HEK293 (cell line): ENCODE measurements around the gene TRIM75.

Experiments used
- CTCF ChIA-PET: fragments of 350-600 bp; formaldehyde crosslinking; extraction: SDS; loops from one replicate; lab custom pipeline; 2021; ENCODE audit warnings: antibody characterized with exemption; lab: Yijun Ruan, JAX
- POLR2A ChIA-PET: fragments of 300-600 bp; formaldehyde crosslinking; extraction: SDS; loops from one replicate; lab custom pipeline; 2020; ENCODE audit warnings: antibody characterized with exemption, inconsistent platforms; lab: Yijun Ruan, JAX
- H3K27ac ChIP-seq: fragments of 200-500 bp; sonication (Bioruptor generic); 2 replicates; pipeline ENCODE4 v1.5.1; 2014; ENCODE audit warnings: low read depth, low read length, control low read depth, inconsistent platforms; ENCODE audit errors: extremely low read depth
- H3K36me3 ChIP-seq, 2 experiments: fragments of 200-500 bp in 1 of 2; sonication (Bioruptor generic) in 1 of 2; 1 replicate in 1 of 2; 2 replicates in 1 of 2; pipeline ENCODE4 v1.5.1; 2014 to 2017; ENCODE audit warnings: inconsistent platforms in 2 of 2, low read length in 2 of 2; ENCODE audit not compliant: control insufficient read depth in 2 of 2, insufficient read depth in 1 of 2
- H3K4me1 ChIP-seq: fragments of 200-500 bp; sonication (Bioruptor generic); 2 replicates; pipeline ENCODE4 v1.5.1; 2014; ENCODE audit warnings: mild to moderate bottlenecking, low read length, inconsistent platforms; ENCODE audit not compliant: control insufficient read depth, insufficient read depth
- H3K4me3 ChIP-seq: 2 replicates; pipeline ENCODE4 v1.5.1; 2011; ENCODE audit warnings: low read depth, mild to moderate bottlenecking, control low read depth, low read length, moderate library complexity
- H3K9me3 ChIP-seq: fragments of 200-500 bp; sonication (Bioruptor generic); 2 replicates; pipeline ENCODE4 v1.5.1; 2014; ENCODE audit warnings: low read depth, low read length, inconsistent platforms; ENCODE audit not compliant: control insufficient read depth, insufficient read depth
- AEBP2 ChIP-seq: fragments of 450-650 bp; formaldehyde crosslinking; IDR thresholded peaks from 2 replicates; pipeline ENCODE4 v1.5.1; 2016; ENCODE audit warnings: missing biosample characterization, missing genetic modification characterization, borderline replicate concordance
- ELK4 ChIP-seq: IDR thresholded peaks from 2 replicates; pipeline ENCODE4 v1.6.1; 2011; ENCODE audit warnings: mild to moderate bottlenecking, low read depth, low read length, borderline replicate concordance
- INSM2 ChIP-seq: fragments of 450-650 bp; formaldehyde crosslinking; IDR thresholded peaks from 2 replicates; pipeline ENCODE4 v1.5.1; 2016; ENCODE audit warnings: missing biosample characterization, missing genetic modification characterization
- MEIS1 ChIP-seq: sonication (generic); formaldehyde crosslinking; IDR thresholded peaks from 2 replicates; pipeline ENCODE4 v1.8.1; 2022; ENCODE audit warnings: missing genetic modification reagents, mild to moderate bottlenecking, borderline replicate concordance
- OSR2 ChIP-seq: fragments of 450-650 bp; formaldehyde crosslinking; IDR thresholded peaks from 2 replicates; pipeline ENCODE4 v1.5.1; 2016; ENCODE audit warnings: missing biosample characterization, missing genetic modification characterization
- SP3 ChIP-seq: fragments of 450-650 bp; formaldehyde crosslinking; IDR thresholded peaks from 2 replicates; pipeline ENCODE4 v1.5.1; 2016; ENCODE audit warnings: missing biosample characterization, missing genetic modification characterization
- WT1 ChIP-seq: fragments of 450-650 bp; formaldehyde crosslinking; IDR thresholded peaks from 2 replicates; pipeline ENCODE4 v1.5.1; 2016; ENCODE audit warnings: missing biosample characterization, missing genetic modification characterization
- ZBTB48 ChIP-seq: fragments of 450-650 bp; formaldehyde crosslinking; IDR thresholded peaks from 2 replicates; pipeline ENCODE4 v1.5.1; 2016; ENCODE audit warnings: missing biosample characterization, missing genetic modification characterization
- ZEB2 ChIP-seq: fragments of 450-650 bp; formaldehyde crosslinking; IDR thresholded peaks from 2 replicates; pipeline ENCODE4 v1.5.1; 2016; ENCODE audit warnings: missing biosample characterization, missing genetic modification characterization
- ZFP41 ChIP-seq: fragments of 450-650 bp; formaldehyde crosslinking; IDR thresholded peaks from 2 replicates; pipeline ENCODE4 v1.5.1; 2016; ENCODE audit warnings: missing biosample characterization, missing genetic modification characterization, borderline replicate concordance
- ZNF146 ChIP-seq: fragments of 450-650 bp; formaldehyde crosslinking; IDR thresholded peaks from 2 replicates; pipeline ENCODE4 v1.5.1; 2016; ENCODE audit warnings: missing biosample characterization, missing genetic modification characterization
- ZNF184 ChIP-seq: fragments of 450-650 bp; IDR thresholded peaks from 2 replicates; pipeline ENCODE4 v1.5.1; 2018; ENCODE audit warnings: missing biosample characterization, mild to moderate bottlenecking, missing genetic modification characterization
- ZNF19 ChIP-seq: fragments of 450-650 bp; formaldehyde crosslinking; IDR thresholded peaks from 2 replicates; pipeline ENCODE4; 2016; ENCODE audit warnings: missing biosample characterization, missing genetic modification characterization, low read depth
- ZNF239 ChIP-seq: fragments of 450-650 bp; formaldehyde crosslinking; IDR thresholded peaks from 2 replicates; pipeline ENCODE4 v1.5.1; 2016; ENCODE audit warnings: missing biosample characterization, missing genetic modification characterization
- ZNF24 ChIP-seq: fragments of 450-650 bp; formaldehyde crosslinking; IDR thresholded peaks from 2 replicates; pipeline ENCODE4 v1.5.1; 2016; ENCODE audit warnings: missing biosample characterization, missing genetic modification characterization
- ZNF473 ChIP-seq: fragments of 450-650 bp; formaldehyde crosslinking; IDR thresholded peaks from 2 replicates; pipeline ENCODE4 v1.5.1; 2017; ENCODE audit warnings: missing biosample characterization, missing genetic modification characterization
- ZNF558 ChIP-seq: fragments of 450-650 bp; formaldehyde crosslinking; IDR thresholded peaks from 2 replicates; pipeline ENCODE4 v1.5.1; 2016; ENCODE audit warnings: missing biosample characterization, missing genetic modification characterization
- ZNF626 ChIP-seq: fragments of 450-650 bp; sonication (Bioruptor Pico); formaldehyde crosslinking; IDR thresholded peaks from 2 replicates; pipeline ENCODE4 v1.5.1; 2018; ENCODE audit warnings: missing biosample characterization, missing genetic modification characterization, inconsistent platforms
- ZNF670 ChIP-seq: fragments of 450-650 bp; formaldehyde crosslinking; IDR thresholded peaks from 2 replicates; pipeline ENCODE4 v1.5.1; 2016; ENCODE audit warnings: missing biosample characterization, missing genetic modification characterization, low read depth
- ZNF677 ChIP-seq: fragments of 450-650 bp; IDR thresholded peaks from 2 replicates; pipeline ENCODE4 v1.5.0; 2018; ENCODE audit warnings: missing biosample characterization, mild to moderate bottlenecking, missing genetic modification characterization, moderate library complexity
- ZNF707 ChIP-seq: fragments of 450-650 bp; formaldehyde crosslinking; IDR thresholded peaks from 2 replicates; pipeline ENCODE4 v1.5.1; 2016; ENCODE audit warnings: missing biosample characterization, missing genetic modification characterization
- ZNF791 ChIP-seq: fragments of 450-650 bp; formaldehyde crosslinking; IDR thresholded peaks from 2 replicates; pipeline ENCODE4 v1.5.1; 2016; ENCODE audit warnings: missing biosample characterization, missing genetic modification characterization
- ZSCAN16 ChIP-seq: fragments of 450-650 bp; formaldehyde crosslinking; IDR thresholded peaks from 2 replicates; pipeline ENCODE4 v1.5.1; 2016; ENCODE audit warnings: missing biosample characterization, missing genetic modification characterization
- TF ChIP-seq, protein P1 (sequence below): fragments of 450-650 bp; formaldehyde crosslinking; IDR thresholded peaks from 2 replicates; pipeline ENCODE4 v1.5.1; 2016; ENCODE audit warnings: missing biosample characterization, missing genetic modification characterization
- TF ChIP-seq, protein P2 (sequence below): fragments of 450-650 bp; formaldehyde crosslinking; IDR thresholded peaks from 2 replicates; pipeline ENCODE4 v1.5.1; 2017; ENCODE audit warnings: missing biosample characterization, missing genetic modification characterization
- TF ChIP-seq, protein P3 (sequence below): fragments of 450-650 bp; formaldehyde crosslinking; IDR thresholded peaks from 2 replicates; pipeline ENCODE4 v1.5.1; 2016; ENCODE audit warnings: missing biosample characterization, missing genetic modification characterization

Gene TRIM75

GRCh38 chr4:165011403-165011802 is 42.3 kb upstream of the TRIM75 start (continued):
- TF ChIP-seq ELK4 (no peak), ZNF558 (tag by site-specific recombination) (no peak), ZNF19 (tag by site-specific recombination) (no peak)
- TF ChIP-seq, protein P1, sequence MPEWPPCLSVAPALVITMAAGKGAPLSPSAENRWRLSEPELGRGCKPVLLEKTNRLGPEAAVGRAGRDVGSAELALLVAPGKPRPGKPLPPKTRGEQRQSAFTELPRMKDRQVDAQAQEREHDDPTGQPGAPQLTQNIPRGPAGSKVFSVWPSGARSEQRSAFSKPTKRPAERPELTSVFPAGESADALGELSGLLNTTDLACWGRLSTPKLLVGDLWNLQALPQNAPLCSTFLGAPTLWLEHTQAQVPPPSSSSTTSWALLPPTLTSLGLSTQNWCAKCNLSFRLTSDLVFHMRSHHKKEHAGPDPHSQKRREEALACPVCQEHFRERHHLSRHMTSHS (tag by site-specific recombination) = no peak

DNA sequence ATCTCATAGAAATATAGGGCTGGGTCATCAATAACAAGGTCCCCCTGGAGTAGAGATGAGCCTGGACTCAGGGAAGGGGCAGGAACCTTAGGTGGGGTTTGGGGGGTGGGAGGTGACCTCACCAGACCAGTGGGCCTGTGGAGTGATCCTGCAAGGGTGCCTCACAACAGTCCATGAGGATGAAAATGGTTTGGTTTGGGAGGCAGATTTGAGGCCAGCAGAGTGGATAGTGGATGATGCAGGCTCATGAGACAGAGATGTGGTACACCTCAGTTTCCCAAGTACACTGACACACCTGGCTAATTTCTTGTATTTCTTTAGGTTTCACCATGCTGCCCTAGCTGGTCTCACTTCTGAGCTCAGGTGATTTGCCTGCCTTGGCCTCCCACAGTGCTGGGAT is 40.0 kb upstream of the TRIM75 start:
- POLR2A ChIA-PET = no interaction called here
- CTCF ChIA-PET = interaction anchor here (0.7 kb wide), 1 partner anchor 16 kb away, joined by 4 read pairs; no protein-coding TSS in a partner anchor
- Histone ChIP-seq H3K4me1 (no peaks in the 10 kb centered on the region), H3K9me3 (no peaks in the 10 kb centered on the region), H3K27ac (no peak overlapping the region), H3K4me3 (no peak overlapping the region), H3K36me3 (no peaks in the 10 kb centered on the region)
- no peak for TF ChIP-seq ZNF239 (tag by site-specific recombination)
- TF ChIP-seq ZNF146 (tag by site-specific recombination) = no peak
- TF ChIP-seq ZNF707 (tag by site-specific recombination) = no peak
- TF ChIP-seq WT1 = no peak

DNA sequence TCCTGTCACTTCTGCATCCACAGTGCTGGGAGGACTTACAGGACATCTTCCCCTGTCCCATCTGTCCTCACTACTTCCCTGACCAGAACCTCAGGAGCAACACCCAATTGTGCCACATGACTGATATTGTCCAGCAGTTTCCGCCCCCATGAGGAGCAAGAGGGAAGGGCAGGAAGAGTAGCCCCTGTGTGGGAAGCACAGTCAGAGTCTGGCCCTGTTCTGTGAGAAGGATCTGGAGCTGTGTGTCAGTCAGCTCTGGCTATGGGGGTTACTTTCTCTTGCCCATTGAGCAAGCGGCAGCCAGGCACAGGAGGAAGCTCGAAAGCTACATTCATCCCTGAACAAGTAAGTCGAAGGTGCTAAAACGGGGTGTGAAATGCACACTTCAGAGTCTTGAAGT is 36.7 kb upstream of the TRIM75 start:
- no peaks in the 10 kb centered on the region for H3K4me1 ChIP-seq
- no peak overlapping the region for H3K4me3 ChIP-seq
- CTCF ChIA-PET = interaction anchor here (0.5 kb wide), 1 partner anchor 10 kb away, joined by 3 read pairs; no protein-coding TSS in a partner anchor
- no peaks in the 10 kb centered on the region for H3K36me3 ChIP-seq
- no peak overlapping the region for H3K27ac ChIP-seq
- POLR2A ChIA-PET = no interaction called here
- no peaks in the 10 kb centered on the region for H3K9me3 ChIP-seq
- no peak for TF ChIP-seq ZNF791 (tag by site-specific recombination)
- TF ChIP-seq, protein P2, sequence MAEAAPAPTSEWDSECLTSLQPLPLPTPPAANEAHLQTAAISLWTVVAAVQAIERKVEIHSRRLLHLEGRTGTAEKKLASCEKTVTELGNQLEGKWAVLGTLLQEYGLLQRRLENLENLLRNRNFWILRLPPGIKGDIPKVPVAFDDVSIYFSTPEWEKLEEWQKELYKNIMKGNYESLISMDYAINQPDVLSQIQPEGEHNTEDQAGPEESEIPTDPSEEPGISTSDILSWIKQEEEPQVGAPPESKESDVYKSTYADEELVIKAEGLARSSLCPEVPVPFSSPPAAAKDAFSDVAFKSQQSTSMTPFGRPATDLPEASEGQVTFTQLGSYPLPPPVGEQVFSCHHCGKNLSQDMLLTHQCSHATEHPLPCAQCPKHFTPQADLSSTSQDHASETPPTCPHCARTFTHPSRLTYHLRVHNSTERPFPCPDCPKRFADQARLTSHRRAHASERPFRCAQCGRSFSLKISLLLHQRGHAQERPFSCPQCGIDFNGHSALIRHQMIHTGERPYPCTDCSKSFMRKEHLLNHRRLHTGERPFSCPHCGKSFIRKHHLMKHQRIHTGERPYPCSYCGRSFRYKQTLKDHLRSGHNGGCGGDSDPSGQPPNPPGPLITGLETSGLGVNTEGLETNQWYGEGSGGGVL (tag by site-specific recombination) = no peak
- TF ChIP-seq ZNF24 (tag by site-specific recombination) = no peak
- TF ChIP-seq ZNF473 (tag by site-specific recombination) = no peak
- TF ChIP-seq ZNF677 (tag by site-specific recombination) = no peak
- no peak for TF ChIP-seq SP3 (tag by site-specific recombination)
- TF ChIP-seq ZNF184 = no peak
- no peak for TF ChIP-seq ZEB2 (tag by site-specific recombination)
- TF ChIP-seq, protein P3, sequence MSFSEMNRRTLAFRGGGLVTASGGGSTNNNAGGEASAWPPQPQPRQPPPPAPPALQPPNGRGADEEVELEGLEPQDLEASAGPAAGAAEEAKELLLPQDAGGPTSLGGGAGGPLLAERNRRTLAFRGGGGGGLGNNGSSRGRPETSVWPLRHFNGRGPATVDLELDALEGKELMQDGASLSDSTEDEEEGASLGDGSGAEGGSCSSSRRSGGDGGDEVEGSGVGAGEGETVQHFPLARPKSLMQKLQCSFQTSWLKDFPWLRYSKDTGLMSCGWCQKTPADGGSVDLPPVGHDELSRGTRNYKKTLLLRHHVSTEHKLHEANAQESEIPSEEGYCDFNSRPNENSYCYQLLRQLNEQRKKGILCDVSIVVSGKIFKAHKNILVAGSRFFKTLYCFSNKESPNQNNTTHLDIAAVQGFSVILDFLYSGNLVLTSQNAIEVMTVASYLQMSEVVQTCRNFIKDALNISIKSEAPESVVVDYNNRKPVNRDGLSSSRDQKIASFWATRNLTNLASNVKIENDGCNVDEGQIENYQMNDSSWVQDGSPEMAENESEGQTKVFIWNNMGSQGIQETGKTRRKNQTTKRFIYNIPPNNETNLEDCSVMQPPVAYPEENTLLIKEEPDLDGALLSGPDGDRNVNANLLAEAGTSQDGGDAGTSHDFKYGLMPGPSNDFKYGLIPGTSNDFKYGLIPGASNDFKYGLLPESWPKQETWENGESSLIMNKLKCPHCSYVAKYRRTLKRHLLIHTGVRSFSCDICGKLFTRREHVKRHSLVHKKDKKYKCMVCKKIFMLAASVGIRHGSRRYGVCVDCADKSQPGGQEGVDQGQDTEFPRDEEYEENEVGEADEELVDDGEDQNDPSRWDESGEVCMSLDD (tag by site-specific recombination) = no peak
- no peak for TF ChIP-seq ZNF626 (tag by site-specific recombination)
- no peak for TF ChIP-seq MEIS1 (CRISPR knock-in tag)
- no peak for TF ChIP-seq ZNF670 (tag by site-specific recombination)
- no peak for TF ChIP-seq ZFP41 (tag by site-specific recombination)
- no peak for TF ChIP-seq ZSCAN16 (tag by site-specific recombination)
- TF ChIP-seq INSM2 (tag by site-specific recombination) = no peak
- TF ChIP-seq OSR2 (tag by site-specific recombination) = no peak
- no peak for TF ChIP-seq ZBTB48 (tag by site-specific recombination)
- TF ChIP-seq AEBP2 = no peak
